GM12873 (cell line): ENCODE measurements around the gene AMZ2.
A peak's percentile ranks its signal among the peaks of the same experiment; 100 is the strongest.

Source experiments
- CTCF ChIP-seq: IDR thresholded peaks from 2 replicates; pipeline ENCODE4 v1.5.1; 2012; ENCODE audit warnings: low read depth, mild to moderate bottlenecking, moderate library complexity, low read length, control low read depth; ENCODE audit not compliant: insufficient read depth; ENCODE audit errors: missing control alignments

AMZ2 gene

GRCh38 chr17:68247445-68248198 lies at the start of gene AMZ2:
Gene AMZ2, plus strand, starts transcription at chr17:68248043. Its CDS starts 2,145 bp downstream, at chr17:68250188.
- no peak for TF ChIP-seq CTCF

- no peak for TF ChIP-seq CTCF
These were observed 48.7 kb upstream of the AMZ2 start for GRCh38 chr17:68198931-68199836.

- TF ChIP-seq CTCF = no peak
These were observed 47.8 kb upstream of the AMZ2 start for GRCh38 chr17:68199837-68200688.

- TF ChIP-seq CTCF = peak; percentile 91
These were observed 47.0 kb upstream of the AMZ2 start for GRCh38 chr17:68200689-68201417.

- no peak for TF ChIP-seq CTCF
These were observed 43.1 kb upstream of the AMZ2 start for GRCh38 chr17:68204736-68205135.

- TF ChIP-seq CTCF = peak; percentile 92
These were observed 42.5 kb upstream of the AMZ2 start for GRCh38 chr17:68205251-68205807.
